ENCODE measurements around the gene LRBA. TPM values are rescaled to one million over a fixed set of nuclear protein-coding genes. Genes with fewer than 3 reads are reported as not detected.

Gene LRBA
- total and polyA plus RNA-seq, 9 of the 15 experiments (the other 6 are each of a cell fraction or from before 2014, with no cell fraction given), result 24.2 to 88.7 (median 59.7) TPM

- Histone ChIP-seq H3K9me3 (replicated peaks; ENCODE audit: control insufficient read depth, insufficient read depth, low read depth, low read length) (no peaks in the 10 kb centered on the region), H3K27me3 (ENCODE audit: control insufficient read depth in 2 of 2, insufficient read depth in 2 of 2, low read length in 2 of 2) (no peaks in the 10 kb centered on the region), H3K9me1 (ENCODE audit: control insufficient read depth, insufficient read depth, low read length) (no peaks in the 10 kb centered on the region), H3K79me2 (ENCODE audit: control insufficient read depth, insufficient read depth, low read length) (no peaks in the 10 kb centered on the region), H2AFZ (ENCODE audit: low read depth, low read length) (no peak overlapping the region), H3K4me3 (no peak overlapping the region), H3K4me1 (replicated peaks in 1 of 2; ENCODE audit: control insufficient read depth in 2 of 2, insufficient read depth in 2 of 2, low read length in 2 of 2) (no peaks in the 10 kb centered on the region; a peak in 1 of 5 replicates), H4K20me1 (replicated peaks; ENCODE audit: control insufficient read depth, insufficient read depth, low read length) (no peaks in the 10 kb centered on the region), H3K9ac (ENCODE audit: insufficient read depth in 1 of 2, low read depth in 2 of 2, low read length in 2 of 2) (no peak overlapping the region), H3K4me2 (ENCODE audit: insufficient read depth, low read length) (no peak overlapping the region), H3K27ac (ENCODE audit: extremely low read depth, low read depth, low read length) (no peak overlapping the region), H3K36me3 (ENCODE audit: control insufficient read depth, insufficient read depth, low read length) (peaks cover 19% of the 10 kb centered on the region; the same call in 1 of the 3 replicates)
- in situ Hi-C loops (cut with MboI) (no loop called here), intact Hi-C loops (cut with micrococcal nuclease) (no loop called here)
- TF ChIP-seq ATF3 (IDR thresholded peaks at IDR 0.05) (0 out of 2 replicates have a peak, but pooled peaks have one; percentile 32), ATF3 (CRISPR knock-in tag; conservative IDR thresholded peaks at IDR 0.05) (no peak)
- TF ChIP-seq, protein P1, sequence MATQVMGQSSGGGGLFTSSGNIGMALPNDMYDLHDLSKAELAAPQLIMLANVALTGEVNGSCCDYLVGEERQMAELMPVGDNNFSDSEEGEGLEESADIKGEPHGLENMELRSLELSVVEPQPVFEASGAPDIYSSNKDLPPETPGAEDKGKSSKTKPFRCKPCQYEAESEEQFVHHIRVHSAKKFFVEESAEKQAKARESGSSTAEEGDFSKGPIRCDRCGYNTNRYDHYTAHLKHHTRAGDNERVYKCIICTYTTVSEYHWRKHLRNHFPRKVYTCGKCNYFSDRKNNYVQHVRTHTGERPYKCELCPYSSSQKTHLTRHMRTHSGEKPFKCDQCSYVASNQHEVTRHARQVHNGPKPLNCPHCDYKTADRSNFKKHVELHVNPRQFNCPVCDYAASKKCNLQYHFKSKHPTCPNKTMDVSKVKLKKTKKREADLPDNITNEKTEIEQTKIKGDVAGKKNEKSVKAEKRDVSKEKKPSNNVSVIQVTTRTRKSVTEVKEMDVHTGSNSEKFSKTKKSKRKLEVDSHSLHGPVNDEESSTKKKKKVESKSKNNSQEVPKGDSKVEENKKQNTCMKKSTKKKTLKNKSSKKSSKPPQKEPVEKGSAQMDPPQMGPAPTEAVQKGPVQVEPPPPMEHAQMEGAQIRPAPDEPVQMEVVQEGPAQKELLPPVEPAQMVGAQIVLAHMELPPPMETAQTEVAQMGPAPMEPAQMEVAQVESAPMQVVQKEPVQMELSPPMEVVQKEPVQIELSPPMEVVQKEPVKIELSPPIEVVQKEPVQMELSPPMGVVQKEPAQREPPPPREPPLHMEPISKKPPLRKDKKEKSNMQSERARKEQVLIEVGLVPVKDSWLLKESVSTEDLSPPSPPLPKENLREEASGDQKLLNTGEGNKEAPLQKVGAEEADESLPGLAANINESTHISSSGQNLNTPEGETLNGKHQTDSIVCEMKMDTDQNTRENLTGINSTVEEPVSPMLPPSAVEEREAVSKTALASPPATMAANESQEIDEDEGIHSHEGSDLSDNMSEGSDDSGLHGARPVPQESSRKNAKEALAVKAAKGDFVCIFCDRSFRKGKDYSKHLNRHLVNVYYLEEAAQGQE (IDR thresholded peaks at IDR 0.05; ENCODE audit: borderline replicate concordance), result no peak
- TF ChIP-seq, protein P1 (CRISPR knock-in tag; IDR thresholded peaks at IDR 0.05; ENCODE audit: low read depth), result no peak
- ChIA-PET CTCF (ENCODE audit: low intra/inter-chr PET ratio) (no interaction called here), POLR2A (no interaction called here)
- DNase-seq (ENCODE audit: extremely low read depth in 1 of 4, low spot score in 3 of 4) (no peak), ATAC-seq (no peak), FAIRE-seq (no peak)
- WGBS (ENCODE audit: insufficient coverage, low coverage, missing lambda C conversion rate), result 62% methylated on average over 1 of the region's 1 CpG
- BruUV-seq (replicated peaks), result no TSS peak
Observed at GRCh38 chr4:150268444-150268843, 746.6 kb downstream of the LRBA start.

All from K562 (cell line).